Suppressor macrophage treated with lipopolysaccharide for 4 hours (primary cell): ENCODE data around the gene SNX9.
"Not testable (repeated sequence)": the region's sequence is repeated elsewhere in the genome, so short reads cannot be mapped to it uniquely, and the experiment has no call there.

Source experiments
- DNase-seq: peaks from one replicate; pipeline ENCODE4 v3.0.0-alpha.2; 2020

Gene SNX9

GRCh38 chr6:157832250-157832967 lies 9.4 kb downstream of the SNX9 start:
- no peak for DNase-seq

GRCh38 chr6:157834549-157834948 lies 11.5 kb downstream of the SNX9 start:
- no peak for DNase-seq

GRCh38 chr6:157838718-157839430 lies 15.8 kb downstream of the SNX9 start:
- DNase-seq = no peak

- DNase-seq = no peak
Measured at GRCh38 chr6:157839606-157840005, 16.6 kb downstream of the SNX9 start.

- DNase-seq = no peak
Measured at GRCh38 chr6:157840261-157840660, 17.2 kb downstream of the SNX9 start.

- DNase-seq = no peak
Measured at GRCh38 chr6:157840776-157841175, 17.7 kb downstream of the SNX9 start.

GRCh38 chr6:157841211-157841840 lies 18.3 kb downstream of the SNX9 start:
- DNase-seq = no peak

- DNase-seq = no peak
Measured at GRCh38 chr6:157842212-157842611, 19.2 kb downstream of the SNX9 start.

- not testable (repeated sequence) for DNase-seq
Measured at GRCh38 chr6:157844196-157844595, 21.1 kb downstream of the SNX9 start.

- DNase-seq = no peak
Measured at GRCh38 chr6:157845493-157846259, 22.6 kb downstream of the SNX9 start.

- no peak for DNase-seq
Measured at GRCh38 chr6:157847846-157848245, 24.8 kb downstream of the SNX9 start.

GRCh38 chr6:157848693-157849092 lies 25.6 kb downstream of the SNX9 start:
- DNase-seq = no peak

GRCh38 chr6:157849288-157850017 lies 26.4 kb downstream of the SNX9 start:
- peak; percentile 25 for DNase-seq

GRCh38 chr6:157850030-157850429 lies 27.0 kb downstream of the SNX9 start:
- DNase-seq = no peak

- DNase-seq = peak; percentile 42
Measured at GRCh38 chr6:157853018-157853805, 30.2 kb downstream of the SNX9 start.

- no peak for DNase-seq
Measured at GRCh38 chr6:157853902-157854502, 31.0 kb downstream of the SNX9 start.

GRCh38 chr6:157855325-157855724 lies 32.3 kb downstream of the SNX9 start:
- DNase-seq = no peak

- not testable (repeated sequence) for DNase-seq
Measured at GRCh38 chr6:157855804-157856203, 32.8 kb downstream of the SNX9 start.

GRCh38 chr6:157858664-157859063 lies 35.6 kb downstream of the SNX9 start:
- DNase-seq = not testable (repeated sequence)

- no peak for DNase-seq
Measured at GRCh38 chr6:157859775-157860504, 36.9 kb downstream of the SNX9 start.
